GM19438 (cell line): ENCODE data around the gene BMF.

Experiments
- ATAC-seq: cut with Tn5 transposase; IDR thresholded peaks from one replicate; pipeline ENCODE4 v1.9.1; 2021; ENCODE audit warnings: low read depth; ENCODE audit not compliant: unreplicated experiment

Gene BMF

DNA sequence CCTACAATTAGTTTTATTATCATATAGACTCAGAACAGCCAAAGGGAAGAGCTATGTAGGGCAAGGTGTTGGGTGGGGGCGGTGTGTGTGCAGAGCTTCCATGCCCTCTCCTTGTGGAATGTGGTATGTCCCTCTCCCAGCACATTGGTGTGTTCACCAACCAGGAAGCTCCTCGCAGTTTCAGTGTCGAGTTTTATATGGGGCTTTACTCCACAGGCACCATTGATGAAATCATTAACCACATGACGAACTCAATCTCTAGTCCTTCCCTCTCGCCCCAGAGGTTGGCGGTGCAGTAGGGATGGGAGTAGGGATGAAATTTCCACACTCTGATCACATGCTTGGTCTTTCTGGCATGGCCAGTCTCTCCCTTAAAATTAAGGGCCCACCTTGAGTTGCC is 56.1 kb downstream of the BMF start:
- ATAC-seq, result no peak

DNA sequence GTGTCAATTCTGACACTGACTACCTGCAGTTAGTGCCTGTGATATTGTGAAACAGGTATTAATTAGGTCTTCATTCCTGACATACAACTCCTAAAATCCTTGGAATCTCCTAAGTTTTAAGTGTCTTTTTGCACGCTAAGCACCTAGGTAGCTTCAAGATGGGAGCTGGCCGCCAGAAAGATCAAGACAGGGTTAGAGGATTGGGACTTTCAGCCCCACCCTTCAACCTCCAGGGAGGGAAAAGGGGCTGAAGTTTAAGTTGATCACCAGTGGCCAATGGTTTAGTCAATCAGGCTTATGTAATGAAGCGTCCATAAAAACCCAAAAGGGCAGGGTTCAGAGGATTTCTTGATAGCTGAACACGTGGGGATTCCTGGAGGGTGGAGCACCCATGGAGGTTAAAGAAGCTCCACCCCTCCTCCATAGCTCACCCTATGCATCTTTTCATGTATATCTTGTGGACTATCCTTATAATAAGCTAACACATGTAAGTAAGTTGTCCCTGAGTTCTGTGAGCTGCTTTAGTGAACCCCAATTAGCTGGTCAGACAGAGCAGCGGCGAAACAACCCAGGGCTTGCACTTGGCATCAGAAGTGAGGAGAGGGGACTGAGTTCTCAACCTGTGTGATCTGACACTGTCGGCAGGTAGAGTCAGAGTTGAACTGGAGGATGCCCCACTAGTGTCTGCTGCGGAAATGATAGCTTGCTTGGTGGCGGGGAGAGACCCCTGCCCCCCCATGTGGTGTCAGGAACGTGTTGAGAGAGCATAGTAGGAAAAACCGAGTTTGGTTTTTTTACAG is 56.9 kb downstream of the BMF start:
- no peak for ATAC-seq

DNA sequence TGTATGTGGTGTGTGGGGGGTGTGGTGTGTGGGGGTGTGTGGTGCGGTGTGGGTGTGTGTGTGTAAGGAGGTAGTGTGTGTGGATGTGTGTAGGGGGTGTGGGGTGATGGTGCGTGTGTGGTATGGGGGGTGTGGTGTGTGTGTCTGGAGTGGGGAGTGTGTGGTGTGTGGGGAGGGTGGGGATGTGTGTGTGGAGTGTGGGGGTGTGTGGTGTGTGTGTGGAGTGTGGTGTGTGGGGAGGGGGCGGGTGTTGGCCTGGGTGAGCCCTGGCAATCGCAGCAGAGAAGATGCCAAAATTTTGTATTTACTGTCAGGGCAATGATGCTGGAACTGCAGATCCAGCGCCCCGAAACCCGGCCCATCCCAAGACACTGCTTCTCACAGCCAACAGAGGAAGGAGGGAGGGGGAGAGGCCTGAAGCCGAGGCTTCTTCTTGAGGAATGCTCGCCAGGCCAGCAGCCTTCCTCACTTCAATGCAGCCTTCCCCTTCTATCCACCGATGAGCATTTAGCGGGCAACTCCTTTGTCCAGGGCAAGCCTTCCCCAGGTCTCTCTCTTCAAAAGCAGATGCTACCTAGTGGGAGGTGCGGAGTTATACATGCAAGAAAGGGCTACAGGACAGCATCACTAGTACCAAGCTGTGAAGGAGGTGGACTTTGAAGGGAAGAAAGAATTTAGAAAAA is 57.8 kb downstream of the BMF start:
- ATAC-seq, result no peak

GRCh38 chr15:40048926-40049475 is 59.7 kb downstream of the BMF start:
- ATAC-seq, result no peak

GRCh38 chr15:40048211-40048792 is 60.4 kb downstream of the BMF start:
- ATAC-seq, result no peak

DNA sequence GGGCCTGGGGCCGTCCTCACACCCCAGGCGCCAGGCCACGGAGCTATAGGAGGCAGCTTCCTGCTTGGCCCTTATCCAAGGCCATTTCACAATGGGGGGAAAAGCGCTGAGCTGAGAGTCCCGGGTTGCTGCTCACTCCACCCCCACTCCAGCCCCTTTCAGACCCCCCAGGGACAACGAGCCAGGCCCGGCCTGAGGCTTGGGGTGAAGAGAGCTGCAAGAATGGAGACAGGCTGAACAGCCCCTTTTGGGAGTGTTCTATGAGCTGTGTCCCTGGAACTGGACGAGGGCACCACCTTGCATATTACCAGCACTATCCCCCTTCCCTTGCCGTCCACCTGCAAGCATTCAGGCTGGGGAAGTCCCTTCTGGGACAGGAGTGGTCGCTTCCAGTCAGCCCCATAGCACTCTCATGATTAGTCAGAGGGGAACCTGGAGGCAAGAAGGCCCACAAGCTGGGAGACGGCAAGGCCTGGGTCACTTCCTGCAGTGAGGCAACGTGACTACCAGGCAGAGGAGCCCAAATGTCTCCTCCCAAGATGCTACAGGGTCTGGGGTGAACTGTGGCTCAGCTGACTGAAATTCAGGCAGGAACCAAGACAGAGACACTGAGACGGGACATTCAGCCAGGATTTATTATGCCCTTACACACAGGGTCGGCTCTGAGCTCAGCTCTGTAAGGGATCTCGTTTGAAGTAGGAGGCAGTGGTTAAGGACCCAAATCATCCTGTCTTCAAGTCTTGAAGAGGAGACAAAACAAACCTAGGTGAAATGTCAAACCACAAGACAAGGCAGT is 61.1 kb downstream of the BMF start:
- peak; percentile 61 for ATAC-seq

DNA sequence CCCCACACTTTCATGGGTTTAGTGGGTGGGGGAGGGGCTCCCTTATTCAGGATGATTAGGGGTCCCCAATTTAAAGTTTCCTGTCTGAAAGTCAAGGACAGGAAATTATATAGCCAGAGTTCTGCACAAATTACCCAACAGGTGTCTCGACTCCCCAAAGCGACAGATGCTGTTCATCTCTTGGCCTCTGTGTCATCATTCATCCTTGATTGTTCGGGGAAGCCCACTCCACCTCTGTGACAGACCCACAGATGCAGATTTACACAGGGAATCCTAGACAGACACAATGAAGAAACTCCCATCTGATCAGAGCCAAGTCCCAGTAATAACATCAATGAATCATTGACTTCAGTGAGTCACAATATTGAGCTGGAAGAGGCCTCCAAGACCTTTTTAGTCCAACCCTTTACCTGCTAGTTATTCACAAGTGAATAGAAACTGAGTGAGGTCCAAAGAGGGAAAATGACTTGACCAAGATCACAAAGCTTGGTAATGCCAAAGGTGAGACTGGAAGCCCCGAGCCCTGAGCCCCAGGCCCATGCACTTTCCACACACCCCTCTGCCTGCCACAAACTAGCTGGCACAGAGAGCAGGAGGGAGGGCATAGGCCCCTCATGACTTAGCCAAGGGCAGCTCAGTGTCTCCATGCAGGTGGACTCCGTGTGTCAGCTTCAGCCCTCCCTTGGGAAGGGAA is 61.8 kb downstream of the BMF start:
- ATAC-seq, result no peak

DNA sequence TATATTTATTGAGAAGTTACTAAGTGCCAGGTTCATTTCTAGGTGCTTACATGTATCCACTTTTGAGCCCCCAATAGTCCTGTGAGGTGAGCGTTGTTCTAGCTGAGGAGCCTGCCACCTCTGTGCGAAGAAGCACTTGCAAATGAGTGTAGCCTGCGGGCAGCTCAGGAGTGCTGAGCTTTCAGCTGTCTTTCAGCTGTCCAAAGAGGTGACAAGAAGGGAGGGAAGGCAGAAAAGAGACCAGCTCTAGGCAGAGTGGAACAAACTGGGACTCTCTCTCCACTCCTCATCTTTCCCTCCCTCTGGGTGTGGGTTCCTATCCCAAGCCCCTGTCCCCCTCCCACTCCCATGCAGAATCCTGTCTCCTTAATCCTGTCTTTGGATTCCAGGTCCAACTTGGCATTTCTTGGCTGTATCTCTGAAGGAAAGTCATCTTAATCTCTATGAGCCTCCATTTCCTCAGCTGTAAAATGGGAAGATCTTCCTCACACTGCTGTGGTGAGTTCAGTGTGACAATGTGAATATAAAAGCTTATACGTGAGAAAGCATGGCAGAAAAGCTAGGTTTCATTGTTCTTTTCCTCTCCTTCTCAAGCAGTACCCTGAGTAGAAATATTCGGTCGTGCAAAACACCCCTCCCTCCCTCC is 63.0 kb downstream of the BMF start:
- peak; percentile 15 for ATAC-seq

- peak; percentile 65 for ATAC-seq
Observed at GRCh38 chr15:40044717-40045571, 63.7 kb downstream of the BMF start.

GRCh38 chr15:40043927-40044716 is 64.6 kb downstream of the BMF start:
- no peak for ATAC-seq

GRCh38 chr15:40042791-40043320 is 65.8 kb downstream of the BMF start:
- no peak for ATAC-seq

DNA sequence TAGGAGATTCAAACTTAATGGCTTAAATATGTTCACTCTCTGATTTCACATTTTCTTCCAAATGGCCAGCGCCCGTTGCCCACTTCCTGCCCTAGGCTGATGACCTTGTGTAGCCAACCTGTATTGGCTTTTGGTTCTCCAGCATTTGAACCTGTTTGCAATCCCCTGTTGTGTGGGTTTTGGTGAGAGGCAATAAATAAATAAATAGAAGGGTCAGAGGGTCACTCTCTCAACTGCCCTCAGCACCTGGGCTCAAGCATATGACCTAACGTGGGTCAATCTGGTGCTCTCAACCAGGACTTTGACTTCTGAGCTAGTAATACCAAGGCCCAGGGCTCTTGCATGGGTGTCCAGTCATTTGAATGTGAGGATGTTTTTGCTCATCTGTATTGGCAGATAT is 67.9 kb downstream of the BMF start:
- no peak for ATAC-seq

DNA sequence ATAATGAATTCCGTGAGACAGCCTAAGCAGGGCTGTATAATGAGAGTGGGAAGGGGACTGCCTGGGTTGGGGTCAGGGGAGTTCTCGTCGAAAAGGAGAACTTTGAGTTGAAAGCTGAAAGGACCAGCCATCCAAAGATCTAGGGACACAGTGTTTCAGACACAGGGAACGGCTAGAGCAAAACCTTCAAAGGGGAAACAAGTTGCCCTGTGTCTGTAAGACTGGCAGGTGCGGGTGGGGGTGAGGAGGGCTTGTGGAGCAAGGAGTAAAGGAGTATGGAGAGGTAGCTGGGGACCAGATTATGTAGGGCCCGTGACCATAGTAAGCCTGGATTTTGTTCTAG is 68.4 kb downstream of the BMF start:
- ATAC-seq, result no peak

DNA sequence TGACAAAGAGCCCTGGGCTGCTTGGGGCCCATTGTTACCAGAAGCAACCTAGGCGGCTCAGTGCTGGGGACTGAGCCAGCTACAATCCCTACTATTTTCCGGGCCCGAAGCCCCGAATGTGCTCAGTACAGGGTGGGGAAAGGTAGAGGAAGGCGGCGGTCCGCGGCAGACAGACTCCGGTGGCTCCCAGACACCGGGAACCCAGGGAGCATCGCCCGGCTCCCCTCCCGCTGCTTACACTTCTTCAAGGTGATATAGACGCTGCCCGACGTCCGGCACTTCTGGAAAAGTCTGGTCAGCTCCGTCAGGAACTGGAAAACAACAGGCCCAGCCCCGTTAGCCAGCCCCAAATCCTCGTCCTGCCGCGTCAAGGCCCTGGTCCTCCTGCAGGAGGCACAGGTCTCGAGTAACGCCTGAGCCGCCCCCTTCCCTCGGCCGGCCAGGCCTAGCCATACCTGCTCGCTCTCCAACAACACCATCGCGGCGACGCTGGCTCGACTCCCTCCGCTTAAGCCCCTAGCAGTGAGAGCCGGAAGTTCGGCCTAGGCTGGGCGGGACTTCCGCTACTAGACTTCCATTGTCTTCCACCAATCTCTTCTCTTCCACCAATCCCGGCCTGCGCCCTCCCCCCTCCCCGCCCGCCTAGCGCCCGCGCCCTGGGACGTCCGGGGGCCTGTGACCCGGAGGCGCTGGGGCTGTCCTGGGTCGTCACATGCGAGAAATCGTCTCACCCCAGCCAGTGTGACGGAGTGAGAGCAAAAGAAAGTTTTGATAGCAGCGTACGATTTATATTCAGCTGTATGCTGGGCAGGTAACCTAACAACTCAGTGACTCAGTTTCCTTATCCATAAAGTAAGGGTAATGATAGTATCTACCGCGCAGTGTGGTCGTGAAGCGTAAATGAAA is 69.8 kb downstream of the BMF start, which contains the start of gene SRP14:
SRP14 (minus strand) TSS at position 544 of the 906 bp plus-strand sequence; CDS start at position 479, 65 bp downstream.
- peak; percentile 89 for ATAC-seq

DNA sequence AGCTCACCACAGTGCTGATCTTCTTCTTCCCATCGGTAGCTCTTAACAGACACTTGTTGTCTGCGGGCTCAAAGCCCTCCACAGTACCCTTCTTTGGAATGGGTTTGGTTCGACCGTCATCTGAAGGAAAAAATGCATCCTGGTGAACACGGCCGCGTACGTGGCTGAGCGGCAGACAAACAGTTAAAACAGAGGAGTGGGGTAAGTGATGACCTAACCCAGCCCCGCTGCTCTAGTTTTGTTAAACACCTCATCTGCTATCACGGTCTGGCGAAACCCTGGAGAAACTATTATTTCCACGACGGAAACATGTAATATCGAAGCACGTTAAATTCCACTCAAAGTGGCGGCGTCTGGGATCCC is 70.4 kb downstream of the BMF start:
- ATAC-seq, result no peak
